RPMI7951 (cell line): ENCODE measurements around the gene SMPD2. TPM values are rescaled to one million over a fixed set of nuclear protein-coding genes. Genes with fewer than 3 reads are reported as not detected.

ENCODE experiments used
- DNase-seq: peaks from one replicate; pipeline ENCODE4 v3.0.0-alpha.2; 2012; ENCODE audit warnings: low read depth
- total RNA-seq: library from RNA; depleted of rRNA; stranded (reverse); fragments of >200 nt; shearing (Covaris generic); gene quantifications from 2 replicates; pipeline ENCODE4 v1.2.3, GENCODE V29; 2014

SMPD2 gene
- total RNA-seq, 1 experiment from 2014 or later: 11.5 TPM

- DNase-seq: no peak
Measured at GRCh38 chr6:109446541-109446940, 6.0 kb downstream of the SMPD2 start.

GRCh38 chr6:109447087-109447486 is 6.6 kb downstream of the SMPD2 start:
- no peak for DNase-seq

GRCh38 chr6:109447878-109448555 is 7.5 kb downstream of the SMPD2 start:
- DNase-seq: no peak

- DNase-seq: no peak
Measured at GRCh38 chr6:109448615-109449014, 8.1 kb downstream of the SMPD2 start.

- no peak for DNase-seq
Measured at GRCh38 chr6:109449064-109449794, 8.7 kb downstream of the SMPD2 start.

- no peak for DNase-seq
Measured at GRCh38 chr6:109449795-109450673, 9.5 kb downstream of the SMPD2 start.

GRCh38 chr6:109450801-109451200 is 10.3 kb downstream of the SMPD2 start:
- no peak for DNase-seq

GRCh38 chr6:109451376-109451775 is 10.9 kb downstream of the SMPD2 start:
- DNase-seq: no peak

- DNase-seq: no peak
Measured at GRCh38 chr6:109452181-109452580, 11.7 kb downstream of the SMPD2 start.

- no peak for DNase-seq
Measured at GRCh38 chr6:109453156-109453555, 12.6 kb downstream of the SMPD2 start.

GRCh38 chr6:109453594-109454495 is 13.3 kb downstream of the SMPD2 start:
- peak; percentile 28 for DNase-seq

GRCh38 chr6:109454496-109455436 is 14.2 kb downstream of the SMPD2 start:
- peak; percentile 19 for DNase-seq

- peak; percentile 70 for DNase-seq
Measured at GRCh38 chr6:109455437-109456110, 15.1 kb downstream of the SMPD2 start, which contains the start of gene MICAL1. Gene MICAL1, minus strand, starts transcription at chr6:109455772. Its CDS starts 1,576 bp downstream, at chr6:109454196.

GRCh38 chr6:109456111-109456583 is 15.6 kb downstream of the SMPD2 start:
- DNase-seq: no peak

GRCh38 chr6:109456710-109457561 is 16.4 kb downstream of the SMPD2 start:
- peak; percentile 78 for DNase-seq

GRCh38 chr6:109457562-109457996 is 17.1 kb downstream of the SMPD2 start:
- peak; percentile 18 for DNase-seq

GRCh38 chr6:109458774-109459531 is 18.4 kb downstream of the SMPD2 start:
- DNase-seq: peak; percentile 43
